Measurements from ENCODE around the gene CPLX1. TPM values are rescaled to one million over a fixed set of nuclear protein-coding genes. Genes with fewer than 3 reads are reported as not detected.

The CPLX1 gene
- total RNA-seq, result 1 to 10 TPM; 2.5 to 5.1 TPM
- long read RNA-seq, donor 1, partial matches to known transcripts, result 0 of 1 reads
- long read RNA-seq, donor 1, other reads (novel, unspliced or antisense), result 1 of 1 reads
- long read RNA-seq, donor 2, result 0 reads

GRCh38 chr4:825971-826330 is at the start of gene CPLX1:
Gene CPLX1 (minus strand): TSS chr4:826129. CDS start chr4:824522, 1,607 bp downstream.
- no peak for DNase-seq (ENCODE audit: low spot score)
- intact Hi-C loops (cut with DNase I), result no loop called here

DNA sequence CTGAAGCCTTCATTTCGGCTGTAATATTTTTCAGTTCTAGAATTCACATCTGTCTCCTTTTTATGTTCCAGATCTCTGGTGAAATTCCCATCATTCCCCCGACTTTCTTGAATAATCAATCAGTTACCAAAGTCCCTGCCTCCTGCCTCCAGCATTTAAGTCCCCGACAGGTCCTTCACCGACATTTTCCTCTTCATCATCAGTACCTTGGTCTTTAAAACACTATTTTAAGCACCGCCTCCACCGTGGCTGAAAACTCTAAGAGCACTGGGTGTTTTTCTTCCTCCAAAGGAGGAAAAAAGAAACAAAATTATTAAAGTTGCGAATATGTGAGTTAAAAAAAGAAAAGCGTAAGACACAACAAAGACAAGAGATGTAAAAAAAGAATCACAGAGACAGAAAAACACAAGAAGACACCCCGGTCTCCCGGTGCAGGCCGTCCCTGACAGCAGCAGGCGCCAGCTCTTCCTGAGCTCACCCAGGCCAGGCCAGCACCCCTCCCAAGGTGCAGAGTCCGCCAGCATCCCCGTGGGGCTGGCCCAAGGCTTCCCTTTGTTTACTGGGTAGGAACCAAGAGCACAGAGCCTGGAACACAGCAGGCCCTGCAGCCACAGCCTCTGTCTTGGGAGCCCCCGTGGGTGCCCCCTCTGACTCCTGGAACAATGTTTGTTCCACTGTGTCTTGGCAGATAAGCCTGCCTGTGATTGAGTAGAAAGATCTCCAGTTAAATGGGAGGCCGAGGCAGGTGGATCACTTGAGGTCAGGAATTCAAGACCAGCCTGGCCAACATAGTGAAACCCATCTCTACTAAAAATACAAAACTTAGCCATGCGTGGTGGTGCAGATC is 49.3 kb upstream of the CPLX1 start:
- intact Hi-C loops (cut with DNase I), result no loop called here
- no peak for DNase-seq (ENCODE audit: low spot score)

DNA sequence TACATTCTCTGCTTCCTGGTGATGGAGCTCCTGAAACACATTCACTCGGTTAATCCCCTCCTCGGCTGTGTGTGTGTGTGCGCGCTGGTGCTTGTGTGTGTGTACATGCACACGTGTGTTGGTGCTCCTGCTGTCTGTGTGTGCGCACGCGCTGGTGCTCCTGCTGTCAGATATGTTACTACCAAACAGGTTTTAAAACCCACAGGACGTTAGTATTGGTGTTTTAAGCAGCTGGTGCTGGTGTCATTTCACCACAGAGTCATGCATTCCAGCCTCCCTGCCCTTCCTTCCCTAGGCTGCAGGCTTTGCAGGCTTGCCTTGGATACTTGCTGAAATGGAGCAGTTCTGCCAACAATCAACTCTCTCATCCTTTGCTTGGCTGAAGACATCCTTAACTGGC is 48.1 kb upstream of the CPLX1 start:
- no peak for DNase-seq (ENCODE audit: low spot score)
- intact Hi-C loops (cut with DNase I), result no loop called here

- intact Hi-C loops (cut with DNase I), result no loop called here
- DNase-seq (ENCODE audit: low spot score), result no peak
Measured at GRCh38 chr4:872241-872981, 46.5 kb upstream of the CPLX1 start.

- DNase-seq (ENCODE audit: low spot score), result no peak
- intact Hi-C loops (cut with DNase I), result no loop called here
Measured at GRCh38 chr4:871484-871883, 45.6 kb upstream of the CPLX1 start.

DNA sequence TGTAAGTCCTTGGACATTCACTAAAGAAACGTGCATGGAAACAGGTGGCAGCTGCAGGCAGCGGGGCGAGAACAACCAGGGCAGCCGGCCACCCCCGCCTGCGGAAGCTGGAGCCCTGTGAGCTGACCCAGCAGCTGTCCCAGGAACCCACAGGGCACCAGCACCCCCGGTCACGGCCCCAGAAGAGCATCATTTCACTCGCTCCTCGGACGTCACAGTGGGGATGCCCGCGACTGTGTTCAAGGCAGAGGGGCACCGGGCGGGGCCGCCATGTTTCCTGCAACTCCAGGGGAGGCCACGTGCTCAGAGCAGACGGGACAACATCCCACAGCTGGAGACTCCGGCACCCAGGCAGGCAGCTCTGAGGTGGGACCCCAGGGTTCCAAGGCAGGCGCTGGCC is 45.0 kb upstream of the CPLX1 start:
- DNase-seq (ENCODE audit: low spot score), result no peak
- intact Hi-C loops (cut with DNase I), result no loop called here

- intact Hi-C loops (cut with DNase I), result loop anchor here in 1 of 2 donors (1.0 kb wide), 1 partner anchor 20 kb away; no protein-coding TSS in a partner anchor
- DNase-seq (ENCODE audit: low spot score), result no peak
Measured at GRCh38 chr4:869776-870175, 43.8 kb upstream of the CPLX1 start.

- no peak for DNase-seq (ENCODE audit: low spot score)
- intact Hi-C loops (cut with DNase I), result no loop called here
Measured at GRCh38 chr4:868421-868820, 42.5 kb upstream of the CPLX1 start.

DNA sequence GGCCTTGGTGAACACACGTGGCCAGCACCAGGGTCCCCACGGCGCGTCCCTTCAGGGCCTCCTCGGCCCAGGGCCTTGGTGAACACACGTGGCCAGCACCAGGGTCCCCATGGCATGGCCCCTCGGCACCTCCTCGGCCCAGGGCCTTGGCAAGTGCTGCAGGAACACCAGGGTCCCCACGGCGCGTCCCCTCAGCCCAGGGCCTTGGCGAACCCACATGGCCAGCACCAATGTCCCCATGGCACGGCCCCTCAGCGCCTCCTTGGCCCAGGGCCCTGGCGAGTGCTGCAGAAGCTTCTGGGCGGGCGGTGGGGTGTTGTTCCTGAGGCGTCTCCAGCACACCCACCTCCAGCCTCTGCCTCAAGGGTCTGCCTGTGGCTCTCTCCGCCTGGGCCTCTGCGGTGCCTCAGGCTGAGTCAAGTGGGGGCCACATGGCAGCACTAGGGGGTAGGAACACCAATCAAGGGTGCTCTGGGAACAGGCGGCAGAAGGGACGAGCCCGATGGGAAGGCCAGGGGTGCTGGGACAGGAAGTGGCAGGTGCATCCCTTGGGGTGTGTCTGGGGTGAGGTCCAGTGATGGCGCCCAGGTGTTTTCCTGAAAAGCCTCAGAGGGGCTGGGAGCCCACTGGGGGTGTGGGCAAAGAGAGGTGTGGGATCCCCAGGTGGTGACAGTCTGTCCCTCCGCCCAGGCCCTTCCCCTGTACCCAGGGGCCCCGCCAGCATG is 41.8 kb upstream of the CPLX1 start:
- intact Hi-C loops (cut with DNase I), result no loop called here
- no peak for DNase-seq (ENCODE audit: low spot score)

GRCh38 chr4:866761-867390 is 40.9 kb upstream of the CPLX1 start:
- intact Hi-C loops (cut with DNase I), result no loop called here
- DNase-seq (ENCODE audit: low spot score), result no peak

GRCh38 chr4:866068-866760 is 40.3 kb upstream of the CPLX1 start:
- intact Hi-C loops (cut with DNase I), result no loop called here
- no peak for DNase-seq (ENCODE audit: low spot score)

GRCh38 chr4:865572-865971 is 39.6 kb upstream of the CPLX1 start:
- intact Hi-C loops (cut with DNase I), result no loop called here
- no peak for DNase-seq (ENCODE audit: low spot score)

DNA sequence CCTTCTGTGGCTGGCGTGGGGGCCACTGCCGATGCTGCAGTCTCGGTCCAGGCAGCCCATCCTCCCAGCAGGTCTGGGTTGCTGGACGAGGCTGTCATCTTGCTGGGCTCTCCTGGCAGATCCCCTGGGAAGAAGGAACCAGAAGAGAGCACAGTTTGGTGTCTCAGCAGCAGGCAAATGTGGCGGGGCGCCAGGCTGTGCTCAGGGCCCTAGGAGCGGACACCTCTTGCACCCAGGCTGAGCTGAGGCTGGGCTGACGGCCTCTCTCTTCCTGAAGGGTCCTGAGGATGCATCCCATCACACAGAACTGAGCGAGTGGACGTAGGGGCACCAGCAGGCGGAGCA is 39.2 kb upstream of the CPLX1 start:
- intact Hi-C loops (cut with DNase I), result no loop called here
- DNase-seq (ENCODE audit: low spot score), result no peak

DNA sequence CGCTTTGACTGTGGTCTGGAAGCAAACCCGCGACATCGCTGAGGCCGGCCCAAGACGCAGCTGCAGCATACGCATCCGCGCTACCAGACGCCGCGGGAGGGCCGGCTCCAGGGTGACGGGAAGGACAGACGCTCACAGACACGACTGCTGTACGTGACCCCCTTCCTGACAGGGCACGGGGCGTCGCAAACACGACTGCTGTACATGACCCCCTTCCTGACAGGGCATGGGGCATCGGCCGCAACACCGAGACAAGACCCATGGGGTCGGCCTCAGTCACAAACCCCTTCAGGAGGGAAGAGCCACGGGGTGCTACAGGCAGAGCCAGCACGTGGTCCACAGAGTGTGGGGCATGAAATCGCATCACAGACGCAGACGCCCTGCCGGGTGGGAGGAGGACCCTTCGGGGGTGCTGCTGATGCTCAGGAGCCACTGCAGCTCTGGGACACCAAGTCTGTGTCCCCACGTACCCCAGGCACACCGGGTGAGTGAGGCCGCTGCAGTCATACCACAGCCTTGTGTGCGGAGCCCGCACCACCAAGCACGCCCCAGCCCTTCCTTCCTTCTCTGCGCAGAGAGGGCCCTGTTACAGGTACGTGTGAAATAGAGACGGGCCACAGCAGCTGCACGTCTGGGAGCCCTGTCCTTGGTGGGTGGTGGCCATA is 38.7 kb upstream of the CPLX1 start:
- intact Hi-C loops (cut with DNase I), result no loop called here

DNA sequence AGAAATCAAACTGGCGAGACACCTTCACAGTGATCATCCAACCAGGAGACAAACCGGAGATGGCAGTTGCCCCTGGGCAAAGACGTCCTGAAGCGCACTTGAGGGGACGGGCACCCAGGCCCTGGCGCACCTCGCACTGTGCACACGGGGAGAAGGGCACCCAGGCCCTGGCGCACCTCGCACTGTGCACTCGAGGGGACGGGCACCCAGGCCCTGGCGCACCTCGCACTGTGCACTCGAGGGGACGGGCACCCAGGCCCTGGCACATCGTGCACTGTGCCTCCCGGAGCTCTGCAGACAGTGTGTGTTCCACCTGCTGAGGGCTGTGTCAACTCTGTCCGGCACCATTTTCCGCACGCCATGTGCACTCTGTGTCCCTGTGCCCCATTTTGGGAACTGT is 34.6 kb upstream of the CPLX1 start:
- no peak for DNase-seq (ENCODE audit: low spot score)
- intact Hi-C loops (cut with DNase I), result no loop called here

More for the DNA sequence above, 38.7 kb upstream of the CPLX1 start:
- DNase-seq (ENCODE audit: low spot score), result no peak

DNA sequence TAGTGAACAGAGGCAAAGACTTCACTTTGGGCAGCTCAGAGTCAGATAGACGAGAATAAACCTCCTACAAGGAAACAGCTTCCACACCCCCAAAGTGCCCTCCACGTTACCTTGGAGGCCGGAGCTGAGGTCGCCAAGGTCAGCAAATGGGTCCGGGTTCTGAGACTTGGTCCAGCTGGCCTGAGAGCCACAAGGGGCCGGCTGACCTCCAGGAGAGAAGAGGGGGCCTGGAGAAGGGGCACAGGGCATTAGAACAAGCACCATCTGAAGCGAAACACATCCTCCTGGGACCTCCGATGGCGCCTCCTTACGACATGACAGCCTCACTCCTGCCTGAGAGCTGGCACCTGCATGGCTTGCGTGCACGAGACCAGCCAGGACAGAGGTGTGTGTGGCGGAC is 33.6 kb upstream of the CPLX1 start:
- DNase-seq (ENCODE audit: low spot score), result no peak
- intact Hi-C loops (cut with DNase I), result no loop called here

DNA sequence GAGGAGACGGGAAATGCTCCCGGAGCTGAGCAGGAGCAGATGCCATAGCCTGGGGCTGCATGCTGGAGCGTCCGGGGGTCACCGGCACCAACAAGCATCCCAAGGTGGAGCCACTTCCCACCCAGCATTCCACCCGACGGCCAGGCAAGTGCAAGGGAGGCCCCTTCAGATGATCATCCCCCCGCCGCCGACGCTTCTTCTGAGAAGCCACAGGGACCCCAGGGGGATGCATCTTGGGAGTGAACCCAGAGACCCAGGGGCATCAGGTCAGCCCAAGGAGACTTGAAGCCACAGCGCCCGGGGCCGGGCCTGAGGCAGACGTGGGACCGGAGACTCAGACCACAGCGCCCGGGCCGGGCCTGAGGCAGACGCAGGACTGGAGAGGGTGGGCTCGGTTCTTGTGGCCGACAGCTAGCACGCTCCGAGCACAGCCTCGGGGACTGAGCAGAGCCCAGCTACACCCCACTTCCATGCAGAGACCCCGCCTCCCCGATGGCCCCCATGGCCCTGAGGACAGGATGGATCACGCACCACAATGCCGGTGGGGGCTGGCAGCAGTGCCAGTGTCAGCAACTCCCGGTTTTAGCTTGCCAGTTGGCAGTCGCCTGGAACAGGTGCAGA is 33.0 kb upstream of the CPLX1 start:
- no peak for DNase-seq (ENCODE audit: low spot score)

GRCh38 chr4:858041-858481 is 32.1 kb upstream of the CPLX1 start:
- DNase-seq (ENCODE audit: low spot score), result no peak
- intact Hi-C loops (cut with DNase I), result no loop called here

More for the DNA sequence above, 33.0 kb upstream of the CPLX1 start:
- intact Hi-C loops (cut with DNase I), result no loop called here

All from posterior vena cava (tissue), 2 donors.